Endothelial cell of umbilical vein (primary cell): Measurements from ENCODE around the gene NRG3. TPM values are rescaled to one million over a fixed set of nuclear protein-coding genes. Genes with fewer than 3 reads are reported as not detected.

Experiments
- BruUV-seq: library from RNA; stranded (reverse); fragments of 400-500 nt; replicated peaks from 2 replicates; lab custom pipeline; 2021; lab: Mats Ljungman, UMichigan
- CTCF ChIA-PET: fragments of 300-600, 350-600 bp; sonication (Branson Sonifier 250); formaldehyde crosslinking; loops from one replicate; lab custom pipeline; 2021; ENCODE audit warnings: antibody characterized with exemption, inconsistent platforms; lab: Charles Lee
- POLR2A ChIA-PET: fragments of 300-600, 350-600 bp; sonication (Branson Sonifier 250); formaldehyde crosslinking; loops from one replicate; lab custom pipeline; 2021; ENCODE audit warnings: antibody characterized with exemption, inconsistent platforms; lab: Charles Lee
- DNase-seq: peaks from one replicate; pipeline ENCODE4 v3.0.0-alpha.2; 2011; ENCODE audit warnings: low read depth, low spot score
- FAIRE-seq: peaks from 2 replicates; lab custom pipeline; 2011; peaks lifted over from hg19 to GRCh38; lab: Jason Lieb, UNC
- H2AFZ ChIP-seq: 2 replicates; pipeline ENCODE4 v1.6.0; 2012; ENCODE audit warnings: low read depth, low read length, control low read depth, inconsistent platforms
- H3K27ac ChIP-seq: 2 replicates; pipeline ENCODE4 v1.5.1; 2011; ENCODE audit warnings: low read depth, mild to moderate bottlenecking, control low read depth, low read length, moderate library complexity; ENCODE audit not compliant: insufficient read depth
- H3K27me3 ChIP-seq, 2 experiments: 2 replicates each; pipeline versions ENCODE4 v1.6.0 to v1.6.1; 2011; ENCODE audit warnings: low read length in 2 of 2, mixed read lengths in 1 of 2; ENCODE audit not compliant: control insufficient read depth in 2 of 2, insufficient read depth in 2 of 2
- H3K36me3 ChIP-seq, 2 experiments: 2 replicates in 1 of 2; 3 replicates in 1 of 2; pipeline ENCODE4 v1.5.1; 2011; ENCODE audit warnings: low read length in 2 of 2, mild to moderate bottlenecking in 1 of 2, moderate library complexity in 1 of 2; ENCODE audit not compliant: control insufficient read depth in 2 of 2, insufficient read depth in 2 of 2; ENCODE audit errors: extremely low read depth in 1 of 2
- H3K4me1 ChIP-seq: 3 replicates; pipeline ENCODE4 v1.5.1; 2011; ENCODE audit warnings: mild to moderate bottlenecking, low read length; ENCODE audit not compliant: control insufficient read depth, insufficient read depth; ENCODE audit errors: extremely low read depth
- H3K4me2 ChIP-seq: 2 replicates; pipeline ENCODE4 v1.6.1; 2011; ENCODE audit warnings: low read length, control low read depth, mixed read lengths; ENCODE audit not compliant: insufficient read depth
- H3K4me3 ChIP-seq, 3 experiments: fragments of 200-600 bp in 1 of 3; sonication (generic), shearing (Covaris generic) in 1 of 3; replicated peaks in 1 of 3; 2 replicates each; pipeline ENCODE4 v1.5.1; 2011 to 2016; ENCODE audit warnings: control low read depth in 3 of 3, low read length in 3 of 3, mild to moderate bottlenecking in 2 of 3, inconsistent platforms in 1 of 3, low read depth in 1 of 3, moderate library complexity in 1 of 3; ENCODE audit not compliant: insufficient read depth in 1 of 3
- H3K79me2 ChIP-seq: 2 replicates; pipeline ENCODE4 v1.6.0; 2012; ENCODE audit warnings: low read length, inconsistent platforms; ENCODE audit not compliant: control insufficient read depth, insufficient read depth
- H3K9ac ChIP-seq: replicated peaks from 2 replicates; pipeline ENCODE3; 2011; ENCODE audit warnings: low read length, control low read depth; ENCODE audit not compliant: insufficient read depth; ENCODE audit errors: extremely low read depth
- H3K9me1 ChIP-seq: replicated peaks from 3 replicates; pipeline ENCODE4 v1.6.0; 2011; ENCODE audit warnings: mild to moderate bottlenecking, low read length; ENCODE audit not compliant: control insufficient read depth, insufficient read depth; ENCODE audit errors: extremely low read depth
- H3K9me3 ChIP-seq: replicated peaks from 2 replicates; pipeline ENCODE4 v1.5.1; 2012; ENCODE audit warnings: low read length, inconsistent platforms; ENCODE audit not compliant: control insufficient read depth, insufficient read depth
- H4K20me1 ChIP-seq: replicated peaks from 2 replicates; pipeline ENCODE3; 2011; ENCODE audit warnings: mild to moderate bottlenecking, low read length; ENCODE audit not compliant: control insufficient read depth, insufficient read depth; ENCODE audit errors: extremely low read depth
- CTCF ChIP-seq, 2 donors: IDR thresholded peaks; 1 replicate in 1 of 2; 2 replicates in 1 of 2; pipeline ENCODE4 v1.5.1; 2011; ENCODE audit warnings: low read length in 2 of 2, mild to moderate bottlenecking in 2 of 2, moderate library complexity in 2 of 2, control low read depth in 1 of 2, inconsistent platforms in 1 of 2, low read depth in 1 of 2; ENCODE audit not compliant: insufficient read depth in 1 of 2; ENCODE audit errors: extremely low read depth in 1 of 2
- EZH2 ChIP-seq: IDR thresholded peaks from 2 replicates; pipeline ENCODE4 v1.6.1; 2012; ENCODE audit warnings: borderline replicate concordance, low read depth, mild to moderate bottlenecking, moderate library complexity, low read length, inconsistent platforms; ENCODE audit not compliant: severe bottlenecking
- GATA2 ChIP-seq: IDR thresholded peaks from 2 replicates; pipeline ENCODE4 v1.7.0; 2011; ENCODE audit warnings: low read depth, mild to moderate bottlenecking, moderate library complexity, mixed read lengths, low read length; ENCODE audit not compliant: insufficient read length, insufficient read depth
- JUN ChIP-seq: IDR thresholded peaks from 2 replicates; pipeline ENCODE4 v1.6.1; 2011; ENCODE audit warnings: borderline replicate concordance, low read depth; ENCODE audit not compliant: insufficient read length, insufficient read depth
- MAX ChIP-seq: IDR thresholded peaks from 2 replicates; pipeline ENCODE4 v1.6.1; 2011; ENCODE audit not compliant: insufficient read depth, insufficient read length
- MYC ChIP-seq: IDR thresholded peaks from one replicate; pipeline ENCODE4 v1.6.1; 2011; ENCODE audit warnings: mild to moderate bottlenecking, low read depth, low read length
- dilution Hi-C: fragments of 300-500 bp; cut with MboI; formaldehyde crosslinking; loops from one replicate; pipeline ENCODE4 v1.15.0; 2019; ENCODE audit warnings: low sequenced_read_pairs; ENCODE audit not compliant: extremely low pct_ligation_motif_present
- intact Hi-C: fragments of 100-400 bp; cut with micrococcal nuclease; formaldehyde crosslinking; loops from one replicate; pipeline ENCODE4 v1.10.0; 2022
- polyA plus RNA-seq, 4 experiments: library from polyadenylated mRNA; depleted of rRNA in 3 of 4; stranded (reverse) in 3 of 4; unstranded in 1 of 4; fragments of >200 nt; gene quantifications; 2 replicates each; pipeline versions ENCODE4 v1.2.1 to v1.2.3, GENCODE V29; 2011 to 2012; ENCODE audit warnings: missing spikeins in 1 of 4
- total RNA-seq: library from RNA; stranded (reverse); gene quantifications from 2 replicates; pipeline ENCODE4 v1.2.3, GENCODE V29; 2021

Gene NRG3
- total and polyA plus RNA-seq, 2 donors (not counting 3 experiments of a cell fraction or from before 2014, with no cell fraction given), result 1.9 to 3.9 TPM

- no peak overlapping the region for H3K27ac ChIP-seq
- dilution Hi-C loops (no loop called here), intact Hi-C loops (loop anchor here (10.0 kb wide), 1 partner anchor 240 kb away; no protein-coding TSS in a partner anchor)
- no peak for FAIRE-seq
- POLR2A ChIA-PET, result no interaction called here
- H3K36me3 ChIP-seq, result no peaks in the 10 kb centered on the region
- no peak overlapping the region for H3K4me3 ChIP-seq
- no peaks in the 10 kb centered on the region for H3K27me3 ChIP-seq
- no peak overlapping the region for H2AFZ ChIP-seq
- BruUV-seq, result no TSS peak
- H3K4me2 ChIP-seq, result no peak overlapping the region
- CTCF ChIA-PET, result no interaction called here
- TF ChIP-seq JUN, result no peak
- no peak for TF ChIP-seq EZH2
- no peak for TF ChIP-seq MYC
- no peak for TF ChIP-seq GATA2
- no peak for DNase-seq
- H4K20me1 ChIP-seq, result no peaks in the 10 kb centered on the region
- H3K4me1 ChIP-seq, result no peaks in the 10 kb centered on the region
- no peak overlapping the region for H3K9ac ChIP-seq
- H3K9me3 ChIP-seq, result no peaks in the 10 kb centered on the region
- H3K9me1 ChIP-seq, result no peaks in the 10 kb centered on the region
- H3K79me2 ChIP-seq, result no peaks in the 10 kb centered on the region
Measured at GRCh38 chr10:82084496-82084895, 209.5 kb downstream of the NRG3 start.

GRCh38 chr10:82084904-82085303, 209.9 kb downstream of the NRG3 start:
- FAIRE-seq (no peak), DNase-seq (no peak)
- BruUV-seq, result no TSS peak
- no peaks in the 10 kb centered on the region for H3K4me1 ChIP-seq
- H3K36me3 ChIP-seq, result no peaks in the 10 kb centered on the region
- H3K79me2 ChIP-seq, result no peaks in the 10 kb centered on the region
- CTCF ChIA-PET, result no interaction called here
- POLR2A ChIA-PET, result no interaction called here
- TF ChIP-seq MAX (no peak), CTCF (IDR thresholded peaks at IDR 0.05; ENCODE audit: extremely low read depth in 1 of 2, insufficient read depth in 1 of 2, low read depth in 1 of 2, low read length in 2 of 2) (peak; percentile 11 to 14), EZH2 (no peak), JUN (no peak)
- no peaks in the 10 kb centered on the region for H3K9me1 ChIP-seq
- H3K9ac ChIP-seq, result no peak overlapping the region
- no peaks in the 10 kb centered on the region for H3K9me3 ChIP-seq
- no peak overlapping the region for H3K4me3 ChIP-seq
- intact Hi-C loops (loop anchor here (10.0 kb wide), 1 partner anchor 240 kb away; no protein-coding TSS in a partner anchor), dilution Hi-C loops (no loop called here)
- H3K4me2 ChIP-seq, result no peak overlapping the region
- H4K20me1 ChIP-seq, result no peaks in the 10 kb centered on the region
- H3K27ac ChIP-seq, result no peak overlapping the region
- H3K27me3 ChIP-seq, result no peaks in the 10 kb centered on the region
- no peak overlapping the region for H2AFZ ChIP-seq
